GM21786 (cell line): ENCODE results near the gene ZNF580.

Experiments used
- ATAC-seq: cut with Tn5 transposase; IDR thresholded peaks from one replicate; pipeline ENCODE4 v1.9.1; 2021; ENCODE audit not compliant: unreplicated experiment

Gene ZNF580

GRCh38 chr19:55644842-55645511 is 4.2 kb downstream of the ZNF580 start:
- ATAC-seq, result no peak

- no peak for ATAC-seq
Measured at GRCh38 chr19:55645512-55645881, 4.7 kb downstream of the ZNF580 start.

- ATAC-seq, result no peak
Measured at GRCh38 chr19:55646889-55647731, 6.3 kb downstream of the ZNF580 start.

- ATAC-seq, result peak; percentile 41
Measured at GRCh38 chr19:55647732-55648584, 7.2 kb downstream of the ZNF580 start, which contains the start of gene CCDC106. Gene CCDC106, plus strand, starts transcription at chr19:55648212. Its CDS starts 835 bp downstream, at chr19:55649047.

GRCh38 chr19:55648585-55649267 is 7.9 kb downstream of the ZNF580 start:
- ATAC-seq, result no peak

- ATAC-seq, result no peak
Measured at GRCh38 chr19:55649268-55650125, 8.7 kb downstream of the ZNF580 start.

- ATAC-seq, result no peak
Measured at GRCh38 chr19:55650126-55650557, 9.3 kb downstream of the ZNF580 start.

GRCh38 chr19:55650602-55651230 is 9.9 kb downstream of the ZNF580 start:
- no peak for ATAC-seq

- ATAC-seq, result no peak
Measured at GRCh38 chr19:55651236-55651635, 10.4 kb downstream of the ZNF580 start.

GRCh38 chr19:55652311-55653128 is 11.7 kb downstream of the ZNF580 start:
- no peak for ATAC-seq

- ATAC-seq, result peak; percentile 31
Measured at GRCh38 chr19:55653651-55654322, 13.0 kb downstream of the ZNF580 start.

GRCh38 chr19:55654323-55654867 is 13.6 kb downstream of the ZNF580 start:
- peak; percentile 52 for ATAC-seq

- ATAC-seq, result peak; percentile 32
Measured at GRCh38 chr19:55654868-55655647, 14.3 kb downstream of the ZNF580 start, which contains the start of gene U2AF2. Gene U2AF2, plus strand, starts transcription at chr19:55655035. Its CDS starts 70 bp downstream, at chr19:55655105.

- no peak for ATAC-seq
Measured at GRCh38 chr19:55655648-55656040, 14.8 kb downstream of the ZNF580 start.

- no peak for ATAC-seq
Measured at GRCh38 chr19:55656552-55656951, 15.8 kb downstream of the ZNF580 start.

- no peak for ATAC-seq
Measured at GRCh38 chr19:55656988-55657747, 16.4 kb downstream of the ZNF580 start.
